ENCODE measurements around the gene PIR.

The PIR gene

GRCh38 chrX:15483891-15484290 is 9.2 kb downstream of the PIR start:
- DNase-seq = no peak

DNA sequence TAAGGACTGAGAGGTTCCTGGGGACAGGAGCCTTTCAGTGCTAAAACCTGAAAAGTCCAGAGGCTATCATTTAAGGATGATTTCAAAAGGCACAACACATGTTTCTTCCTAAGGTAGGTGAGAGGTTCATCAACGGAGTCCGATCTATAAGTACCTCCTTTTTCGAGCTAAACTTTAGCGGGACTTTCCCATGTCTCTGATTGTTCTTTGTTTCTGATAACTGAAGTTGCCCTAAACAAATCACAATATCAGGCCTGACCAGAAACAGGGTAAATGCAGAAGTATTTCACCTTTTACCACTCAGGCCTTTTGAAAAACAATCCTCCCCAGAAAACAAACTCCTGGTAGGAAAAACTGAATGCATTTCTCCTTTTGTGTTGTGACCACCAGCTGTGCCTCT is 17.6 kb downstream of the PIR start:
- DNase-seq = no peak

DNA sequence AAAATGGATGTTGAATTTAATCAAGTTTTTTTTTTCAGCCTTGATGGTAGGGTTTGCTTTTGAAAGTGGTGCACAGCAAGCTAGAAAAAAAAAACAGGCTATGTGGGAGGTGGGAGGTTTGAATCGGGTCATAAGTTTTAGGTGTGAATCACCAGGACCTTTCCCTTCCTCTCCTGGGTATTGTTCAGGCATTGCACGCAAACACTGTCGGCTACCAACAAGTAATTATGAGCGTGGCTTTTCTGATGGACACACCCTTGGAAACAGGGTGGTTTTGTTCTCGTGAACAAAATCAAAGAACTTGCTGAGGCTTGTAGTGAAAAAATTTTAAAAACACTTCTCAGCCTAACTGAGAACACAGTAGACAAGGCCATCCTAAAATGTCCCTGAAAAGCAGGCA is 18.1 kb downstream of the PIR start:
- no peak for DNase-seq

- DNase-seq = no peak
Observed at GRCh38 chrX:15474028-15474427, 19.1 kb downstream of the PIR start.

- no peak for DNase-seq
Observed at GRCh38 chrX:15472531-15472930, 20.6 kb downstream of the PIR start.

GRCh38 chrX:15471028-15471427 is 22.1 kb downstream of the PIR start:
- DNase-seq = peak; percentile 33

GRCh38 chrX:15469613-15470012 is 23.5 kb downstream of the PIR start:
- DNase-seq = no peak

GRCh38 chrX:15468036-15468435 is 25.1 kb downstream of the PIR start:
- peak; percentile 55 for DNase-seq

DNA sequence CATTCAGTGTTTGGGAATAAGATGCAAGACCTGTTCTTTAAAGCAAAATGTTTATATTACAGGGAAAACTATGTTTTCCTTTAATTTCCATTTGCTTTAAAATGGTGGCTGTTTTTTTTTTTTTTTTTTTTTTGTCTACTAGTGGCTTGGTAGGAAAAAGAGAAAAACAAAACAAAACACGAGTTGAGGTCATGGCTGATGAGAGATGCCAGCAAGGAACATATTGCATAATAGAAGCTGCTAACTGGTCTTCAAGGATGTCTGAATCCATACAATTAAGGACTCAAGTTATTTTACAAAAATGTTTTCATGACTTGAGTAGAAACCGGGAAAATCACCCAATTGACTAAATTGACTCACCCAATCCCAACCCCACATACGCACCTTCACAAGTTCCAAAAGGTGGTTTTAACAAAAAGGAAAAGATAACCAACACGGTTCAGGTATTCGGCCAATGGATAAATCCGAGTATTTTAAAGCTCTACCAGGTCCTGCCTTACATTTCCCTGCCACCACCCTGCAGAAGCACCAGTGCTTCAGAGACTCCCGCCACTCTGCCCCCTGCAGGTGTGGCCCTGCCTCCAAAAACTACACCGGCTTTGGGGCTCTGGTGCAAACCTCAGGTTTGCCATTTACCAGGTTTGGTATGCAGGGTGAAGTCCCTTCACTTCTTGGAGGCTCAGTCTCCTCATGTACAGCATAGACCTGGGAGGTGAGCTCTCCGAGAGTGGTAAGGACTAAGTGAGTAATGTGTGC is 27.1 kb downstream of the PIR start:
- DNase-seq = no peak

- DNase-seq = peak; percentile 60
Observed at GRCh38 chrX:15465347-15465746, 27.8 kb downstream of the PIR start.

GRCh38 chrX:15464704-15465103 is 28.4 kb downstream of the PIR start:
- DNase-seq = no peak

DNA sequence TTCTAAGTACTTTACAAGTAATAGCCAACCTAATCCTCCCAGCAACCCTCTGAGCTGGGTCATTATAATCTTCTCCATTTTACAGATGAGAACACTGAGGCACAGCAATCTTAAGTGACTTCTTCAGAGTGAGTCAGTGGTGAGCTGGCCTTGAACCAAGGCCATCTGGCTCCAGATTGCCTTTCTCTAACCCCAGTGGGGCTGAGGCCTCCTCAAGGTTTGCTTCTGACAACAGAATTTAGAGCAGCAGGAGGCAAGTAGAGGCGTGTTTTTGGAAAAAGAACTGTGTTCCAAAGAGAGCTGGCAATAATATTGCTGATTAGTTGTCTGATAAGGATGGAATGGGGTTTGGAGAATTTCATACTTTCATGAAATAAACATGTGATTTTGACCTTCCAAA is 41.2 kb downstream of the PIR start:
- DNase-seq = no peak

GRCh38 chrX:15448010-15448639 is 45.0 kb downstream of the PIR start:
- peak; percentile 14 for DNase-seq

DNA sequence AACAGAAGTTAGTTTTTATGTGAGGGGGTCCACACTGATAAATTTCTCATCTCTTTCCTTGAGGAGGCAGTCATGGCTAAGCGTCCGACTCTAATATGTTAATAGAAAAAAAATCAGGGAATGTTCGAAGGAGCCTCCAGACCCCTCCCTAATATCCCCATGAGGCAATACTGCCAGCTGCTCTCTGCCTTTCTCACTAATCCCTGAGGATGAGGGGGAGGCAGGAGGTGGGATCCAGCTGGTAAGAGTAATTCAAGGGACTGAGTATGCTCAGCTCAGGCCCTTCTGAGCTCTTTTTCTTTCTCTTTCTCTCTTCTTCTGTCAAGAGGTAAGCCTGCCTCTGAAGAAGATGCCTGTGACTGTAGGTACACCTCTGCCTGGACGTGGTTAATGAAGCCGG is 51.7 kb downstream of the PIR start:
- no peak for DNase-seq

GRCh38 chrX:15438332-15438731 is 54.8 kb downstream of the PIR start:
- no peak for DNase-seq

- DNase-seq = no peak
Observed at GRCh38 chrX:15437724-15438123, 55.4 kb downstream of the PIR start.

DNA sequence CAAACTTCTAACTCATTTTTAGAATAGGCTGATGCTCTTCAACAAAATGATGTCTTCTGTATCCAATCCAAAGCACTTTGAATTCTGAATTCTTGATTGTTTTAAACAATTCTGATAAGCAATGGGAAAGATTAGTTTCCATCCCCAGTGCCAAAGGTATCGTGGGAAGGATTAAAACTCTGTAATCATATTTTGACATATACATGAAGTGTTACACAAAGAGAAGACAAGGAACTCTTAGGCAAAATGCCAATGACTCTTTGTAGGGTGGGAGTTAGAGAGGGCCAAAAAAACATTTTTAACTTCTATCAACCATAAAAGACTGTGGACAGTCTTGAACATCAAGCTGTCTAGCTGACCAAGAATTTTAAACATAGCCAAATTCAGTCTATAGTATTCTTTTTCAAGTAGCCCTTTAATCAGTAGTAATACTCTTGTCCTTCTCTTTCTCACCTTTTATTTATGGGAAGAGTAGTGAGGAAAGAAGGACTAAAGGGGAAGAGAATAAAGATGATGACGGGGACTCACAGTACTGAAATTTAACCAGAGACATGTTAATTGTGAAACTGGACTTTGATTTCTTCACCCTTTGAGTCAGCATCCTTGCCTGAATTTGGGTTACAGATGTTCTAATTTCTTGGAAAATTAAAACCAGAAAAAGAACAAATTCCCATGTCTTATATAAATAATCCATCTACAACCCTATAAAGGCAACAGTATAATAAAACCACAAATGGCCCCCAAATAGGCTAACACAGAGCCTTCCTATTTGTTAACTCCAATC is 57.1 kb downstream of the PIR start:
- DNase-seq = peak; percentile 43

GRCh38 chrX:15434205-15434604 is 58.9 kb downstream of the PIR start:
- no peak for DNase-seq

DNA sequence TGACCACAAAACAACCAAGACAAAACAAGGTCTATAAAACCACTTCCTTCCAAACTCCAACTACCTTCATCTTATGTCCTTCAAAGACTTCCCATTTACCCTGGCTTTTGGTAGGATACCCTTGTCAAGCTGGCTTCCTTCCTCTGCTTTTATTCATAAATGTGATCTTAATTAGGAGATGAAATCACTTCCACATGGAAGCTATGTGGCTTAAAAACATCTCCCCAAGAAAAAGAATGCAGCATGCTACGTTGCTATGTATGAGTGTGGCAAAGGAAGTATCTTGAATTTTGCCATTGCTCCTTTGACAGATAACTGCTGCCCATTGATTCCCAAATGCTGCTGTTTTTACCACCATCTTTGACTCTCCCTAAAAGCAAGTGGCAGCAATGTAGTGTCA is 62.5 kb downstream of the PIR start:
- DNase-seq = peak; percentile 50

DNA sequence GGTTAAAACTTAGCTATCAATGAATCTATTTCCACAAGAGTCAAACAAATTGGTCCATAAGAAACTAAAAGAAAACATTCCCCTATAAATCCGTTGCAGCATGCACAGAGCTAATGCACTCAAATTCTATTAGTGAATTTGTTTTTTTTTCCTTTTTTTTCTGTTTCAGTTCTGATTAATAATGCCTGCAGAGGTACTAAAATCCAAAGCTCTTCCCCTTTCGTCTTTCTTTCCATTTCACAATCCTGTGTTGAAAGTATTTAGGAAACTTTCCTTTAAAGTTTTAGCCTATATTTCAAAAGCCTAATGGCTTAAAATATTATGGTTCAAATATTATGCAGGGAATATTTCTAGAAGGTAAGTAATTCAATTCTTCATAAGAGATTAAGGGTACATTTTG is 63.1 kb downstream of the PIR start:
- DNase-seq = no peak

DNA sequence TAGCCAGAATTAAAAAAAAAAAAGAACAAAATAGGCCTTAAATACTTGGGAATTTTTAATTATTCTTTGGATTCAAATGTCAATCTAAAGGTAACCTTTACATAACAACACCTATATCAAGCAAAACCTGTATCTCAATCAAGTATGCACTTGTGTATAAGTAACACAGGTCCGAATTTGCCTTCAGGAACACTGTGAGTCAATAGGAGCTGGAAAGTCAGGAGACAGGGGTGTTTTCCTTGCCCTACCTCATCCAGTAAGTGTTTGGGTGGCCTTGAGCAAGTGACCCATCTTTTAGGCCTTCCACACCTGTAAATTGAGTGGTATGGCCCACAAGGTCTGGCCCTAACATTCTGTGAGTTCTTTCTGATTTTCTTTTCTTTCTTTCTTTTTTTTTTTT is 68.1 kb downstream of the PIR start:
- DNase-seq = no peak

GRCh38 chrX:15418707-15419181 is 74.4 kb downstream of the PIR start:
- DNase-seq = no peak

- DNase-seq = peak; percentile 88
Observed at GRCh38 chrX:15418041-15418706, 75.0 kb downstream of the PIR start.

Measured in fibroblast of skin of abdomen (primary cell).